Immature natural killer cell (primary cell): ENCODE results near the gene UFSP2. TPM values are rescaled to one million over a fixed set of nuclear protein-coding genes. Genes with fewer than 3 reads are reported as not detected.

Source experiments
- polyA plus RNA-seq, 3 donors: library from polyadenylated mRNA; unstranded; fragments of 300-500 nt; fragmentation: Illumina TruSeq; gene quantifications; one replicate each; pipeline ENCODE4 v1.2.3, GENCODE V29; 2021

The UFSP2 gene
- polyA plus RNA-seq, 3 donors from 2014 or later, result 24.9 to 54.2 (median 31.9) TPM

Other genes starting within 250 kb of the UFSP2 start
- 10 to 100 TPM; 65.3 to 95.5 (median 78.9) TPM for gene CFAP97, start 222.0 kb downstream of the UFSP2 start, polyA plus RNA-seq
- 1 to 10 TPM; 1.9 to 5.2 (median 3.3) TPM for gene SNX25, start 216.4 kb downstream of the UFSP2 start, polyA plus RNA-seq
- gene LRP2BP, start 30.0 kb downstream of the UFSP2 start, polyA plus RNA-seq, result under 1 TPM in 2 of 3 donors, not detected in 1; 0.17 to 0.36 TPM
- 10 to 100 TPM in 1 of 3 donors, 1 to 10 TPM in 2; 7.1 to 10.0 (median 8.4) TPM for gene ANKRD37, start 29.1 kb downstream of the UFSP2 start, polyA plus RNA-seq
- not detected for gene CCDC110, start 45.8 kb upstream of the UFSP2 start, polyA plus RNA-seq
- gene PDLIM3, start 109.5 kb upstream of the UFSP2 start, polyA plus RNA-seq, result not detected